Measurements from ENCODE around the gene SLC37A1.

GRCh38 chr21:42552407-42553336 lies 39.0 kb downstream of the SLC37A1 start:
- TF ChIP-seq CTCF (IDR thresholded peaks at IDR 0.05): no peak
- no peak for TF ChIP-seq ZFX (IDR thresholded peaks at IDR 0.05; ENCODE audit: borderline replicate concordance)

Measured in 22Rv1 (cell line).